Inflammatory macrophage treated with lipopolysaccharide for 1 hour (primary cell): ENCODE measurements around the gene TTC6.

Experiments used
- DNase-seq, 2 donors: peaks; one replicate each; pipeline ENCODE4 v3.0.0-alpha.2; 2020 to 2022

The TTC6 gene

DNA sequence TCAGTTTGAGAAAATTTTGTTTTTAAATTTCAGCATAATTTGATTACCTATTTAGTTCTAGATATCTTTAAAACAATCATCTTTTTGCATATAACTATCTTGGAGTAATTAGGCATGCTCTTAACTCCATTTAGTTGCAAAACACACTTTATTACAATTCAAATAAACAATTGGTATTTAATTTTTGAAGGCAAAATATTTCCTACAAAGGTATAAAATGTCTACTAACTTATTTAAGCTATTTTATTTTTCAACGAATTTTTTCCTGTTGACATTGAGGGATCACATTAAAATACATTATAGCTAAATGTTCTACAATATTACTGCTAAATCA lies 8.7 kb upstream of the TTC6 start:
- DNase-seq: no peak

DNA sequence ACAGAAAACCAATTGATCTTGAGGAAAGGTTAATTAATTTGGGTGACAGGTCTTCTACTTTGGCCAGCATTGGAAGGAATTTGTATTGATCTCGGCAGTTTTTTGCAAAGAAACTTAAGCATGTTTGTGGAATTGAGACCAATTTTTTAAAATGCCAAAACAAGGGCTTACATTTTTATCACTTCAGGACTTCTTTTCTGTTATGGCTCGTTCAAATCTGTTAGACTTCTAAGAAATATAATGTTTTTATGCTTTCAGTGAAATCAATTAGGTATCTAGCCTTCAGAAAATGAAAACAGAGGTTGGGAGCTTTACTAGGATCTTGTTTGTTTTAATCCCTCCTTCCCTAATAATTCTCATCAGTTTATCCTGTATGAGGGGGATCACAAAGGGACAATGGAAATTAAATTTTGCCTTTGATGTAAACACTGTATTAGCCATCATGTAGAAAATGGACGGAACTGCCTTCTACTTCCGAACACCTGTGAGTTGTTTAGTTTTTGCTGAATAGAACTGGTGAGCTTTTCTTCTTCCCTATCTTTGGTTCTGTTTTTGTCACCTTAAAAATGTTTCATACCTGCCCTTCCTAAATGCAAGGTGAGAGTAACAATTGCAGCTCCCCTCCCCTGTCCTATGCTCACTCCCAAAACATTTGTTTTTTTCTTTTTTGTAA lies 8.2 kb upstream of the TTC6 start:
- DNase-seq: no peak

DNA sequence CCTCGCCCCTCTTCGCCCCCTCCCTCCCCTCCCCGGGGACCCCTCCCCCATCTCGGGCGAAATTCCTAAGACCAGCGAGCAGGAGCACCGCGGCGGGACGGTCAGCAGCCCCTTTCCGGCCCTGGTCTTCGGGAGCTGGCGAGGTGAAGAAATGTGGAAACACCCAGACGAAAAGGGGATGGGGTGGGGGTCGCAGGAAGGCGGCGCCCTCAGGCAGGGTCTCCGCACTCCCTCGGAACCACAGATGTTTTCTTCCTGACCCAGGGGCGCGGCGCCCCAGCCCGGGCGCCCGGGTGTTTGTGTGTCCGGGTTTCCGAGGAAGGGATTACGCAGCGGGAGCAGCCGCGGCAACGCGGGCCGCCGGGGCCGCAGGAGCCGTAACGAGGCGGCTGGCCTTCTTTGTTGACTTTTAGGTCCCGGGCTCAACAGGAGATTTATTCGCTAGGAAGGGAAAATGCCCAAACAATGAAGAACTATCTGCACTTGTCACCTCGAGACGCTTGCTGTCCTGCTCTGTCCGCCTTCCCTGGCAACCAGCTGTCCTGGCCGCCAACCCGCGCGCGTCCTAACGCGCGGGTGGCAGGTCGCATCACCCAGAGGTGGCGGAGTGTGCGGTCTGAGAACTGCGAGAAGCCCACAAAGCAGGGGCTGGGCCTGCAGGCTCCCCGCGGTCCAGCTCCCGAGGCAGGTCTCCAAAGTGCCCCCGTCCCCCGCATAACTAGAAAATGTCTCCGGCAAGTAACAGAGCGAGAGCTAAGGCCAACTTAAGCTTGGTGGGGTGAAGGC lies 7.4 kb upstream of the TTC6 start:
- no peak for DNase-seq

DNA sequence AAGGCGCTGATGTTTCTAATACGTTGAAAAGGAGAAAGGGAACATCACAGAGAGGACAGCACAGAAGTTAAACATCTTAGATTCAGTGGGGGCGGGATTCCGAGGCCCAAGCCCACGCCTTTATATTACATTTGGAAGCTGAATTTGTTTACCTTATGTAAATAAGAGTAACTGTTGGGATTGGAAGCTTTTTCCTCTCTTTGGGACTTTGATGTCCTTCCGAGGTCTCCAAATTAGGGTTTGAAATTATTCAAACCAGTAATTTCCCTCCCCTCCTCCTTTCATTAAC lies 6.8 kb upstream of the TTC6 start:
- no peak for DNase-seq

DNA sequence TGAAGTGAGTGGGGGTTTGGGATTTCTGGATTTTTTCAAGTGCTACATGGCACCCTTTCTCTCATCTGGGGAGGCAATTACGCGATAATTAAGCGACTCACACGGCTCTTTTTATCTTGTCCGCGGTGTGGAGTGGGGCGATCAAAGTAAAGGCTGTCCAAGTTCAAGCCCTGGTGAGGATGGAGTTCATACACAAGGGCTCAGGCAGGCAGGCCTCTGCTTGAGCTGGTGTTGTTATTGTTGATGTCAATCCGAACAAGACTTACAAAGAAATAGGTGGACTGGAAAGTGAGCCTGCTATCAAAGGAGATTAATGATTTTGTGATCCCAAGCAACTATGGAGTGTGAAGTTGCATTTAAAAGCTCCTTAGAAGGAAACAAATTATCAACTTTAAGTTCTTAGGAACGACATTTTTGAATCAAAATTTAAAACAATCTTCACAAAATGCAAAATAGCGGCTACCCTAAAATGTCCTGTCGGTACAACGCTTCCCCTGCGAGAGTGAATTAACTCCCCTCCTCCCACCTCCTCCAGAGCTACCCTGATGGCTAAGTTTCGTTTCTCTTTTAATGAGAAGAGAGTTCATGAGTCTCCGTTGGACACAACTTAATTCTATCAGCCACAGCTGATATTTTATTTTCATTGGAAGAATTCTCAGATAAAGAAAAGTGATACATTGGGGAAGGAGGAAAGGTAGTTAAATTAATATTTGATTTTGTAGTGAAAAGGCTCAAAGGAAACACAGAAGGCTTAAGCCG lies 6.3 kb upstream of the TTC6 start:
- DNase-seq: no peak

DNA sequence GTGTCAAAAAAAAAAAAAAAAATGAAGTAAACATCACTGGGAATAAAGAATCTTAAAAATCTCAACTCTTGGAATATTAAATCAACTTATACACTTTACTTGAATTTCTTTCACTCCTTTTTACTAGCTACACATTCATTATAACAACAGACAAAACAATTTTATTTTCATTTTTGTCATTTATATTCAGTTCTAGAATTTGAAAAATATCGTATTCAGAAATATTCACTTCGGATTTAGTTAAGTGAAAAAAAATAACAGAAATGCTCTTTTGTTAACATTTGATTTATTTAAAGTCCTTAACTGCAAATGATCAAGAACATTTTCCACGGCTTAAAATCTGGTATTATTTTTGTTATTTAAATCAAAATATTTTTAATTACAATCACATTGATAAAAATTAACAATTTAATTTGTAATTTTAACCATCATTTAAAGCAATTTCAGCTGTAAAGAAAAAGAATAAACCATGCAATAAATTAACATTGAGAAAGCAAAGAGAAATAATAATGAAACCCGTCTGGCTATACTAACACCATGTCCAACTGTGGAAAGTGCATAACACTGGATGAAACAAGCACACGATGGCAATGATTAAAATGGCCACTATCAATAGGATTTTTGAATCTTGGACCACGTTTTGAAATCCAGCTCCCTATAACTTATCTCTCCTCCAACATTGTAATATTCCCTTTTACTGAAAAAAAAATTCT lies 5.6 kb upstream of the TTC6 start:
- no peak for DNase-seq

DNA sequence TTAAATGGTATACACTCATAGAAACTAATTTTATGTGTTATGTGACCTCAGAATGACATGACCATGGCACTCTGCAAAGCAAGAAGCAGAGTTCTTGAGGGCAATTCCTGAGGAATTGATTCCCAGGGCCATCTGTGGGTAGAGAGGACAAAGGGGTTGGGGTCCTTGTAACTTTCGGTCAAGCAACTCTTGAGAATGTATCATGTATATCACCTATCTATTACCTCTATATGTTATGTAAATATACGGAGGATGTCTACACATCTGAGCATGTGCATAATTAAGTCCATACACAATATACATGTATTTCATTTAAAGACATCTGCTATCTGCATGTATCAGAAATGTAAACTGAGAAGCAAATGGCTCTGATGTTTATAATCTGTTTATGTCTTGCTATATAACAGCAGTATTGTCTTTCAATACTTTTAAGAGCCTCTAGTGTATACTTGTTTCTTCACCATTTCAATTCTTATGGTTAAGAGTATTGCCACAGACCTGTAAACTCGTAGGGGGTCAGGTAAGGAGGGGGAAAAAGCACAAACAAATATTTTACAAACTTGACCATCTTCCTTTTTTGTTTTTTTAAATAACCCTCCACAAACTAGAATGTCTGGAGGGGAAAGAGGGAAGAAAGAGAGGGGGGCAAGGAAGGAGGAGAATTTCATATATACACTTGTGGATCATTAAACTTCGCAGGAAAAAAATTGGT lies 4.8 kb upstream of the TTC6 start:
- no peak for DNase-seq

DNA sequence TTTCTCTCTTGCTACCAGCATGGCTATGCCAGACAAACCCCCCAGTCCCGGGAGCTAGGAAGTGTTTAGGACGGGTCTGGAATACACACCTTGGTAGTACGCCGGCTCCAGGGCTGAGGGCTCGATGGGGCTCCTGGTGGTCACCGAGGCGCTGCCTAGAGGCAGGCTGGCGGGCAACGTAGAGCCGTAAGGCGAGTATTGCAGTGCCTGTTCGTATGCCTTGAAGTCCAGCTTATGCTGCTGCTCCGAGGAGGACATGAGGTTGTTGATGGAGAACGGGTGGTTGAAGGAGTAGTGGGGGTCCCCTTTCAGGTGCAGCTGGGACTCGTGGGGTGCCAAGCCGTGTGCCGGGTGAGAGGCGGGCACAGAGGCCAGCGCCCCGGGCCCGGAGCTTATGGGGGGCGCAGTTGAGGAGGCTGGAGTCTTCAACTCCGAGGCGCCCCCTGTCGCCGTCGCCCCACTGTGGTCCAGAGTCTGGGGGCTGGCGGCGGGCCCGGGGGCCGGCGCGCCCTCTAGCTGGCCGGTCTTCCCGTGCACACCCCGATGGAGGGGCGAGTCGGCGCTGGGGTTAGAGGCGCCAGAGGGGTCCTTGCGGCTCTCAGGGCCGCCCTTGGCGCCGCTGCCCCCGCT lies 4.0 kb upstream of the TTC6 start:
- no peak for DNase-seq

DNA sequence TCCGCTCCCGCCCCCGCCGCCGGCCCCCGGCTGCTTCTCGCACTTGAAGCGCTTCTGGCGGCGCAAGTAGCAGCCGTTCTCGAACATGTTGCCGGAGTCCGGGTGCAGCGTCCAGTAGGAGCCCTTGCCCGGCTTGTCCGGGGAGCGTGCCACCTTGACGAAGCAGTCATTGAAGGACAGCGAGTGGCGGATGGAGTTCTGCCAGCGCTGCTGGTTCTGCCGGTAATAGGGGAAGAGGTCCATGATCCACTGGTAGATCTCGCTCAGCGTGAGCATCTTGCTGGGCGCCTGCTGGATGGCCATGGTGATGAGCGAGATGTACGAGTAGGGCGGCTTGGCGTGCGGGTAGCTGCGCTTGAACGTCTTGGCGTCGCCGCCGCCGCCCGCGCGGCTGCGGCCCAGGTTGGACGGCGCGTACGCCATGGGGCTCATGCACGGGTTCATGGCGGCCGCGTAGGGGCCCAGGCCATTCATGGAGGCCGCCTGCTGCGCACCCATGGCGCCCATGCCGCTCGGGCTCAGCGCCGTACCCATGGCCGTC lies 3.4 kb upstream of the TTC6 start:
- DNase-seq: no peak

DNA sequence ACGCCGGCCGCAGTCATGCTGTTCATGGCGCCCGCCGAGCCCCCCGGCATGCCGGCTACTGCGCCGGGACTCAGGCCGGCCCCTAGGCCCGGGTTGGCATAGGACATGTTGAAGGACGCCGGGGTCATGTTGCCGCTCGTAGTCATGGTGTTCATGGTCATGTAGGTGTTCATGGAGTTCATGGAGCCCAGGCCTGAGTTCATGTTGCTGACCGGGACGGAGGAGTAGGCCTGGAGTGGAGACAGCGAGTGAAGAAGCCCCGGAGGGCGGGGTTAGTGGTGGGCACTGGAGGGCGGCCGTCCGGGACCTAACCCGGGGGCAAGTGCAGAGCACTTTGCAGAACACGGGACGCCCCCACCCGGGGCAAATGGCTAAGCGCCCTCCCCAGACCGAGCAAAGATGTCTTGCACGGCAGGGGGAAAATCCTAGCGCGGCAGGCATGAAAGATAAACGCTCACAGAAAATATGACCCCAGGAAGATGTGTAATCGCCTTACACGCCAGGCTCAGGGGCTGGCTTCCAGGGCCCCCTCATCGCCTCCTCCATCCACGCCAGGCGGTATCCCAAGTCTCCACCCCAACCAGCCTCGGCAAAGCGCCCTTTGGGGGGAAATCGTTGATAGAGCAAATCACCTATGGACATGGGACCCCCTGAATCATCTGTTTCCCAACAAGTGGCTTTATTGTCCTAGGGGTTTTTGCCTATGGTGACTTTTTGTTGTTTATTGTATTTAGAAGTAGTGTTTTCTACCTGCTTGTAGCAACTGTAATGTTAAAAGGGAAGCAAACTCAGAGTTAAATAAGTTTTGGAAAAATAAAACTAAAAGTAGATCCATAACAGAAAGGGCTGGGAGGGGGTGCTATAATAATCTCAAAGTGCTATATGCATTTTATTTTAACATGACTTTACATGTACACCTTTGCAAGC lies 2.7 kb upstream of the TTC6 start:
- no peak for DNase-seq

DNA sequence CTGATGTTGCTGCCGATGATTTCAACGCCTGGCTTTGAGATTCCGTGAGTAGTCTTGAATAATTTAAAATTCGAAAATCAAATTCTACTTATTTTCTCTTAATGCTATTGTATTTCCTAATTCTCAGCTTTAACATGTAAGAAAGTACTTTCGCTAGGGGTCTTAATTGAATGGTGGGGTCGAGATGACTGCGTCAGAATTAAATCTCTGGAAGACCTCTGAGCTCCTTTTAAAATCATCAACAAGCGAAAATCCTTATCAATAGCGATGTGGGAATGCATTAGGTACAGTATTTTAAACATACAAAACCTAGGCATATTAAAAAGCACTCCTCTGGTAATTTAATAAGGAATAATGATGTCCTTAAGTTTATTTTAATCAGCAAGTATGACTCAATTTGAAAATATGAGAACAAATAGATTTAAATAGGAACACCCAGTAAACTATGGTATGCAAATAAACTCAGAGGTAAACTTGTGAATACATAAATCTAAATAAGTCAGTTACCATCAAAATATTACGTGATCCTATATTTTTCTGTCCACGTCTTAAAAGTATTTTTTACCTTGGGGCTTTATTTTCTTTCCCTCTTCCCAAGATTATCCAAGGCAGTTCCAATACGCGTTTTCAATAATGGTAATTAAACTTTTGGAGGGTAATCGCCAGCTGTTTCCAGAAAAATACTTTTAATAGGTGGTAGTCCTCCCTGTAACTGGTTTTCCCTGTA lies 1.8 kb upstream of the TTC6 start:
- DNase-seq: no peak

DNA sequence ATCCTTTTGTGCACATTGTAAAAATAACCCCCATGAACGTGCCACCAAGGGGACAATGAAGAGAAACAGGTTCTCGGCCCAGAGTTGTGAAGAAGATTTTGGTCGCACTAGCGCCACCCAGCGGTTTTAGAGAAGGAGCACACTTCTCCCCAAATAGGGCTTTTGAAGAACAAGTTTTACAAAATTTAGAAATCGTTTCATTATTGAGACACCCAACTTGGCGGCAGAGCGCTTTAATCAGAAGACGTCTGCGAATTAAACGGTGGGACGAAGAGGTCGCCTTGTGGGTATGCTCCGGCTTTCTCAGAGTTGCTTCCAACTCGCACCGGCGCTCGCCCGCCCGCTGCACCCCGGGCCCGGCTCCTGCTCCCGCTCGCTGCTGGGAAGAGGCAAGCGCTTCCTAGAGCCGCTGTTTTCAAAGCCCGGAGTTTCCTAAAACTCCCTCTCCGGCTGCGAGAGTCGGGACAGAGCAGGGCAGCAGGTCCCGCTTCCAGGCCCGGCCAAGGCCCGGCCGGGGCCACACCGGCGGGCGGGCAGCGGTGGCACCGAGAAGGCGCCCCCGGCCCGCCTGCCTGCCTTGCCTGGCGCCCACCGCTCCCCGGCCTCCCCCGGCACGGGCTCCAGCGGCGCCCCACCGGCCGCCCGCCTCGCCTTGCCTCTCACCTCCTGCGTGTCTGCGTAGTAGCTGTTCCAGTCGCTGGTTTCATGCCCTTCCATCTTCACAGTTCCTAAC lies 1.0 kb upstream of the TTC6 start:
- peak; percentile 55 to 67 for DNase-seq

DNA sequence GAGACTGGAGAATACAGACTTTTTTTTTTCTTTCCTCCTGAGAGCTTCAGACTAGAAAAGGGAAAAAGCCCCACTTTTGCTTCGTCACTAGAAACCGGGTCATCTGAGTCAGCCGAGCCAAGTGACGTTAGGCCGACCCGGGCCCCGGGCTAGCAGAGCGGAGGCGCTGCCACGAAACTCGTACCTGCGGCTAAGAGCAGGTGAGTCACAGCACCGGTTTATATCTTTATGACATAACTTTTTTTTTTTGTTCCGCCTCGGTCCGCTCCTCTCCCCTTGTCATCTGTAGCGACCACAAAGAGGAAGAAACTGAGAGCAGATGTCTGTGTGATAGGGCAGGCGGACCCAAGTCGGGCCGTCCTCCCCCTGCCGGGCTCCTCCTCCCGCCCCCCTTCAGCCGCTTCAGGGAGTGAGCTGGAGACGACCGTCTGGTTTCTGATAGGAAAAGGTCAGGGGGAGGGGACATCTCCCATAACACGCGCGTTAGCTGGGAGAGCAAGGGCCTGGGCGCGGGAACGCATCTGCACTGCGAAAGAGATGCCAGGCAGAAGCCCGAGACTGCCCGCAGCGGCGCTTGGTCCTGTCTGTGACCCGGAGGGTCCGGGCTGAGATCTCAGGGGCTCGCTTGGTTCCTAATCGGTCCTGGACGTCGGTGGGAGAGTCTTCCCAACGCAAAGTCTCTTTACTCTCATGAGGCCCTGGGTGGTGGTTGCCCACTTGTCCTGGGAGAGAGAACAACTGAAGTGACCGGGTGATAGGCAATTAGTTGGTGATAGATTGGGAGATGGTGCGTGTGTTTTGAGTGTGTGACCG lies 586 bp downstream of the TTC6 start:
- DNase-seq: peak; percentile 16 to 27

DNA sequence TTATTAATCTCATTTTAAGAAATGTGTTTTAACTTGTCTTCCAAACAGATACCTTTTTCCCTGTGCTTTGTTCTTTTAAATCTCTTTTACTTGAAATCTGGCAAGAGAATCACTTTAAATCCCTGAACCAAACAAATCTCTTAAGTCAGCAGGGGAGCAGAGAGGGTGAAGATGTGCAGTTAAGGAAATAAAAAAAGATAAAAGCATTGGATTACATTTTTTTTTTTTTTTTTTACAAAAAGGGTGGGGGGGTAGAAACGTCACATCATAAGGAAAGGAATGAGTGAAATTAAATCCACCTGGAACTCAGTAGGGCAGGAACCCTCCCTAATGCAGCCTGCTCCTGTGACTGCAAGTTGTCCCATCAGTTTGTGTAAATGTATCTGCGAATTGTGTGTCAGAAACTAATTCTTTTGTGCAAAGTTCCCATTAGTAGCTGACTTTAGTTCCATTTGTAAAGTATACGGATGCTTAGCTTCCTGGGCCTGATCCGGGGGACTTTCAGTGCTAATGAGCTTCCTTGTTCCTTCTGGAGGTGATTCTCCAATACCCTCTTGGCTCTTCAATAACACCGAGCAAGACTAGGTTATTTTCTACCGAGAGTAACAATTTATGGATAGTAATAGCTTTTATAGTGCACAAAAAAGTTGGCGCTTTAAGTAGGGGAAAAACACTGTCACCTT lies 1.5 kb downstream of the TTC6 start:
- DNase-seq: no peak

DNA sequence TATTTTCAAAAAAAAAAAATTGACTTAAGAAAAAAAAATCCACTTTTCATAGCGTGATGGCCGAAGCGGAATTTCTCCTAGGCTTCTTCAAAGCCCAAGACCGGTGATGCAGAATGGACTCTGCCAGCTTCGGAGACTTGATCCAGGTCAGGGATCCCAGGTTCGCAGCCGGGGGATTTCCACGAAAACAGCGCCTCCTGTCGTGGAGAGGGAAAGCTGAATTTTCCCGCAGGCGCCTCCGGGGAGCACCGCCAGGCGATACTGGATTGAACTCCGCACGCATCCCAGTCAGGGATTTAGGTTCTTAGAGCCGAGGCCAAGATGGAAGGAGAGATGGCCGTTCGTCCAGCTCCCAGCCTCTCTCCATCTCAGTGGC lies 2.1 kb downstream of the TTC6 start:
- no peak for DNase-seq

DNA sequence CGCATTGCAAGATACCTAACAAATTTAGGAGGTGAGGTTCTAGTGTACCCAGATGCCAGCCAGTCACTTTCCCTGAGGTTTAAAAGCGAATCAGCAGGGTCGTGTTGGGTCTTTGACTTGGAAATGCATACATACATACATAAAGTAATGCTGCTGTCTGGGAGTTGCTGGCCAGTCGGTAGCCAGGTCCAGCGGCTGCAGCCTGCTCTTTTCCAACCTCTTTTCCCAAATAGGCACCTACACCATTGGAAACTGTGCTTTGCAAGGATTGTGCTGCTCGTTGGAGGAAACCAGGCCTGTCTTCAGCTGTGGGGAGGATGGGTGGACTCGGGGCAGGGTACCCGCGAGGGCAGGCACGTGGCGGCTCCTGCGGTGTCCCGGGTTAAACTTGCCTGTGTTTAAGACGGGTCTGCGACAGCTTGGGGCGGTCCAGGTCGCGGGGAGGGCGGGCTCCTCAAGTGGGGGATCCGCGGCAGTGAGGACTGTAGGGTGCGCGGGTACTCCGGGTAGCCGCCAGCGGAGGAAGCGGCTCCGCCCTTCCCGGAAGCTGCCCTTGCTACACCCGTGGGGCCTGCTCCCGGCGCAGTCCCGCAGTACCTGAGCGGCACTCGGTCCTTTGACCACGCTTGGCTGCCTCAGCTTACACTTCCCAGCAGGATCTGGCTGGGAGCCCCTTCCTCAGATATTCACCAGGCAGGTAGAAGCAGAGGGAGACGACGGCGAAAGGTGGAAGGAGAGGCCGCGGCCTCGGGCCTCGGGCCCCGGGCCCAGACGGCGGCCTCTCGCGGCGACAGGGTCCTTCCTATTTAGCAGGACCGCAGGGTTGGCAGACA lies 2.7 kb downstream of the TTC6 start:
- no peak for DNase-seq
